Measurements from ENCODE around the gene GDI1. TPM values are rescaled to one million over a fixed set of nuclear protein-coding genes. Genes with fewer than 3 reads are reported as not detected.

Gene GDI1
- total and polyA plus RNA-seq, 2 of the 4 experiments (the other 2 are of a cell fraction), result 113 to 291 TPM

GRCh38 chrX:154443992-154444754 lies 7.2 kb downstream of the GDI1 start, which contains the start of gene FAM50A:
Gene FAM50A (plus strand): TSS chrX:154444141. CDS start chrX:154444236, 95 bp downstream.
- peak within 1 kb of the TSS; percentile 91 for H3K9ac ChIP-seq (ENCODE audit: low read depth, low read length)
- peak within 1 kb of the TSS; percentile 94 for H3K4me3 ChIP-seq (ENCODE audit: insufficient read depth, low read depth, low read length)
- no TSS peak for BruUV-seq (replicated peaks)
- peak within 1 kb of the TSS; percentile 6; the same call in 1 of the 2 replicates for H3K18ac ChIP-seq (ENCODE audit: low read depth, low read length)
- peak within 1 kb of the TSS; percentile 52 to 66; a peak in 2 of 4 replicates for H4K8ac ChIP-seq (ENCODE audit: low read depth in 2 of 2, low read length in 2 of 2)
- H3K27ac ChIP-seq (ENCODE audit: insufficient read depth, low read length), result peak within 1 kb of the TSS; percentile 90
- H2BK15ac ChIP-seq (ENCODE audit: low read depth, low read length), result no peak within 1 kb of the TSS
- no peaks in the 10 kb centered on the region; the same call in 1 of the 2 replicates for H3K9me3 ChIP-seq (ENCODE audit: control insufficient read depth, insufficient read depth, low read length)
- H2AFZ ChIP-seq (replicated peaks; ENCODE audit: low read length, poor library complexity), result peak within 1 kb of the TSS; percentile 91
- peak within 1 kb of the TSS; percentile 79 for H3K14ac ChIP-seq (replicated peaks; ENCODE audit: low read depth, low read length)
- H2AK5ac ChIP-seq (ENCODE audit: low read depth, low read length), result peak within 1 kb of the TSS; percentile 91
- H3K4me1 ChIP-seq (ENCODE audit: control insufficient read depth, insufficient read depth, low read length), result peaks cover 8% of the 10 kb centered on the region; the same call in 1 of the 2 replicates
- ATAC-seq (ENCODE audit: low read depth), result peak; percentile 91
- H3K36me3 ChIP-seq (ENCODE audit: control insufficient read depth, insufficient read depth, low read length), result peaks cover 51% of the 10 kb centered on the region
- CTCF ChIA-PET, result no interaction called here
- intact Hi-C loops (cut with micrococcal nuclease), result loop anchor here (1.0 kb wide), 1 partner anchor 35 kb away; the partner anchor contains the start of gene DNASE1L1
- no peak within 1 kb of the TSS for H2BK20ac ChIP-seq (ENCODE audit: low read depth, low read length)
- in situ Hi-C loops (cut with MboI; ENCODE audit: low sequenced_read_pairs), result no loop called here
- no peak within 1 kb of the TSS for H2BK120ac ChIP-seq (ENCODE audit: low read depth, low read length)
- TF ChIP-seq NFE2L2 (IDR thresholded peaks at IDR 0.05; ENCODE audit: low read depth, low read length) (no peak), USF2 (IDR thresholded peaks at IDR 0.05; ENCODE audit: low read depth, low read length) (peak; percentile 49), MXI1 (IDR thresholded peaks at IDR 0.05; ENCODE audit: borderline replicate concordance, low read depth, low read length) (no peak; the same call in 1 of the 2 replicates), CTCF (conservative IDR thresholded peaks at IDR 0.05; ENCODE audit: low read depth, low read length) (no peak), CHD1 (IDR thresholded peaks at IDR 0.05; ENCODE audit: low read depth, low read length) (no peak)
- peak within 1 kb of the TSS; percentile 97 for H2AK9ac ChIP-seq (replicated peaks; ENCODE audit: low read depth, low read length, poor library complexity)
- peak within 1 kb of the TSS; percentile 82 for H3K23ac ChIP-seq (ENCODE audit: low read depth, low read length)
- H4K20me1 ChIP-seq (ENCODE audit: insufficient read depth, low read length), result peaks cover under 1% of the 10 kb centered on the region
- no peak within 1 kb of the TSS for H3K56ac ChIP-seq (ENCODE audit: extremely low read depth, insufficient read depth, low read length)
- H3K4ac ChIP-seq (ENCODE audit: low read depth, low read length), result peak within 1 kb of the TSS; percentile 80
- no peaks in the 10 kb centered on the region for H3K27me3 ChIP-seq (ENCODE audit: control insufficient read depth, insufficient read depth, low read length)
- POLR2A ChIA-PET (ENCODE audit: unreplicated experiment), result no interaction called here
- 27% methylated on average over 80 of the region's 94 CpGs; no CpG with 5 or more reads in 1 of the 2 experiments for WGBS, 2 experiments (ENCODE audit: extremely low coverage in 2 of 2, insufficient read length in 1 of 2)
- no peaks in the 10 kb centered on the region for H3K9me1 ChIP-seq (ENCODE audit: insufficient read depth, low read length)
- H3K79me1 ChIP-seq (ENCODE audit: low read depth in 1 of 2, low read length in 2 of 2), result peaks cover 0 to 27% of the 10 kb centered on the region in 2 experiments; a peak in 2 of 4 replicates
- peak; percentile 42 for DNase-seq
- dilution Hi-C loops (cut with HindIII; ENCODE audit: low sequenced_read_pairs, unreplicated experiment), result no loop called here
- peak within 1 kb of the TSS; percentile 95 for H3K4me2 ChIP-seq (ENCODE audit: low read depth, low read length)
- peak within 1 kb of the TSS; percentile 63 for H2BK5ac ChIP-seq (ENCODE audit: low read depth, low read length, poor library complexity, severe bottlenecking)
- peak within 1 kb of the TSS; percentile 68 for H4K5ac ChIP-seq (ENCODE audit: low read depth, low read length)
- peak within 1 kb of the TSS; percentile 51 for H4K91ac ChIP-seq (ENCODE audit: insufficient read depth, low read depth, low read length)
